Retinal pigment epithelial cell (primary cell): ENCODE results near the gene NXNL2.
A peak's percentile ranks its signal among the peaks of the same experiment; 100 is the strongest.

Source experiments
- DNase-seq: peaks from one replicate; pipeline ENCODE4 v3.0.0-alpha.2; 2010; ENCODE audit warnings: low read depth
- H3K4me3 ChIP-seq: 2 replicates; pipeline ENCODE4 v1.5.1; 2011; ENCODE audit warnings: mild to moderate bottlenecking, low read length, control low read depth, moderate library complexity
- TF ChIP-seq, protein P1 (sequence below): conservative IDR thresholded peaks from 2 replicates; pipeline ENCODE4 v1.5.1; 2011; ENCODE audit warnings: low read depth, low read length, control low read depth, inconsistent platforms

Gene NXNL2

DNA sequence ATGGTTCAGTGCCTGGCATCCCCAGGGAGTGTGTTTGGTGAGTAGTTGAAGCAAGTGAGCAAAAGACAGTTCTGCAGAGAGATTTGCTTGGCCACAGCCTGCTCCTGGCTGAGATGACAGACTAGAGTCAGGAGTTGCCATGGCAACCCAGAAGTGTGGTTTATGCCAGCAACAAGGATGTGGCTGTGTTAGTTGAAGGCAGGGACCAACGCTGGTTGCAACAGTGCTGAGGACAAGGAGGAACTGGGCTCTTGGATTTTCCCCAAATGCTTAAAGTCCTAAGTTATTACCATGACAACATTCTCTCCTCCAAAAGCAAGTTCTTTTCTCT lies 2.7 kb downstream of the NXNL2 start:
- TF ChIP-seq, protein P1, sequence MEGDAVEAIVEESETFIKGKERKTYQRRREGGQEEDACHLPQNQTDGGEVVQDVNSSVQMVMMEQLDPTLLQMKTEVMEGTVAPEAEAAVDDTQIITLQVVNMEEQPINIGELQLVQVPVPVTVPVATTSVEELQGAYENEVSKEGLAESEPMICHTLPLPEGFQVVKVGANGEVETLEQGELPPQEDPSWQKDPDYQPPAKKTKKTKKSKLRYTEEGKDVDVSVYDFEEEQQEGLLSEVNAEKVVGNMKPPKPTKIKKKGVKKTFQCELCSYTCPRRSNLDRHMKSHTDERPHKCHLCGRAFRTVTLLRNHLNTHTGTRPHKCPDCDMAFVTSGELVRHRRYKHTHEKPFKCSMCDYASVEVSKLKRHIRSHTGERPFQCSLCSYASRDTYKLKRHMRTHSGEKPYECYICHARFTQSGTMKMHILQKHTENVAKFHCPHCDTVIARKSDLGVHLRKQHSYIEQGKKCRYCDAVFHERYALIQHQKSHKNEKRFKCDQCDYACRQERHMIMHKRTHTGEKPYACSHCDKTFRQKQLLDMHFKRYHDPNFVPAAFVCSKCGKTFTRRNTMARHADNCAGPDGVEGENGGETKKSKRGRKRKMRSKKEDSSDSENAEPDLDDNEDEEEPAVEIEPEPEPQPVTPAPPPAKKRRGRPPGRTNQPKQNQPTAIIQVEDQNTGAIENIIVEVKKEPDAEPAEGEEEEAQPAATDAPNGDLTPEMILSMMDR, result no peak
- DNase-seq, result peak; percentile 60
- no peak overlapping the region for H3K4me3 ChIP-seq

DNA sequence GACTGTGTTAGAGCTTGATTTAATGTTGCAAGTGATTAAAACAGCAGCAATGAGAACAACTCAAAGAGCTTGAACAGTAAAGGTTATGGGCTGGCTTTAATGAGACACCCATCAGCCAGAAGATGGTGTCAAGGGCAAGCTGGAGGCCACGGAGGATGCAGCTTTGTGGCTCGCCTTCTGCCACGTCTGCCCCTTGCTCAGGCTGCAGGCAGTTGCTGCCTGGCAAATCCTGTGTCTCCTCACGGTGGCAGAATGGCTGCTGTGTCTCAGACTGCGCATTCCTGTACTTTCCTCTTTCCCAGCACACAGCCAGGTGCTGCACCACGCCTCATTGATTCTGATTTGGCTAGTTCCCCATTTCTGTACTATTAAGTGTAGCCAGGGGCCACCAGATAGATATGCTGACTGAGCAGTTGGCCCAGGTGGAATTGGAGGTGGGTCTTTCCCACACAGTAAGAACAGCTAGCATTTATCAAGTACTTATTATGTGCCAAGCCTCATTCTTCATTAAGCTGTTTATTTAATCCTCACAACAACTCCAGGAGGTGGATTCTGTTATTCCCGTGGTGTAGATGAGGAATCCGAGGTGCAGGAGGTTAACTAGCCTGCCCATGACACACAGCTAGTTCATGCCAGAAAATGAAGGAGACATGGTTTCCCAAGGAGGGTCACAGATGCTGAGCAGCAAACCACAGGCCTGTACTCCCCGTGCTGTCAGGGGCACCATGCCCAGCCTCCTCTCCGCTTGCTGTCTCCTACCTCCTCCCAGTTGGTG lies 3.5 kb downstream of the NXNL2 start:
- H3K4me3 ChIP-seq, result no peak overlapping the region
- DNase-seq, result no peak
- TF ChIP-seq, protein P1, result no peak

DNA sequence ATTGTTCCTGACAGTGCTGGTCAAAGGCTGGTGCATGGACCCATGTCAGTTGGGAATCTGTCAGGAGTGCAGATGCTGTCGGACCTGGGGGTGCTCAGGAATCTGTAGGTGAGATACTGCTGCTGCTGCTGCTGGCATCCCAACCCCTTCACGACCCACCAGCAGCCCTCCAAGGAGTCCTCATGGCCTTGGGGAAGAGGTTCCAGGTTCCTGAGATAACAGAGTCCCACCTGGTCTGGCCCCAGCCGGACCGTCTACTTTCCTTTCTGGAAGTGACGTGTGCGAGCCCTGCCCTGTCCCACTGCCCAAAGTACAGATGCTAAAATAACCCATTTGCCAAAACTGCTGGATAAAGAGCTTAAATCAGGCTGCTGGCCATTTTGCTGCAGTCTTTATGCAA lies 4.3 kb downstream of the NXNL2 start:
- H3K4me3 ChIP-seq, result no peak overlapping the region
- TF ChIP-seq, protein P1, result no peak
- DNase-seq, result no peak

DNA sequence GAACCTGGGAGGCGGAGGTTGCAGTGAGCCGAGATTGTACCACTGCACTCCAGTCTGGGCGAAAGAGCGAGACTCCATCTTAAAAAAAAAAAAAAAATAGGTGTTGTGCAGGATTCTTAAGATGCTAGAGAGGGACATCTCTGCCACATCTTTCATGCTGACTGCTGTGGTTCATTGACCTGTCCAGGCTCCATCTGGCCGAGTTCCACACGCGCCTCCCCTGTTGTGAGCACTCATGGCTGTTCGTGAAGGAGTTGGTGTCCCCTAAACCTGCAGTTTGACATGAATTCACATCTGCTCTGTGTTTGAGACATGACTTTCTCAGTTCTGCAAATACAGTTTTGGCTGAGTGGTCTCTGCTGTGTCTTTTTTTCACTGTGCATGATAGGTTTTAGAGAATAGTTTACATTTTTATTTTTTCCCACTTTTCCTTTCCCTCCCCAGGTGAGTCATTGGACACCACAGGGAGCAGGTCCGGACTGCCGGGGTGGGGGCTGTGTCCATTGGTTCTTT lies 5.3 kb downstream of the NXNL2 start:
- no peak for DNase-seq
- TF ChIP-seq, protein P1, result no peak
- H3K4me3 ChIP-seq, result no peak overlapping the region

DNA sequence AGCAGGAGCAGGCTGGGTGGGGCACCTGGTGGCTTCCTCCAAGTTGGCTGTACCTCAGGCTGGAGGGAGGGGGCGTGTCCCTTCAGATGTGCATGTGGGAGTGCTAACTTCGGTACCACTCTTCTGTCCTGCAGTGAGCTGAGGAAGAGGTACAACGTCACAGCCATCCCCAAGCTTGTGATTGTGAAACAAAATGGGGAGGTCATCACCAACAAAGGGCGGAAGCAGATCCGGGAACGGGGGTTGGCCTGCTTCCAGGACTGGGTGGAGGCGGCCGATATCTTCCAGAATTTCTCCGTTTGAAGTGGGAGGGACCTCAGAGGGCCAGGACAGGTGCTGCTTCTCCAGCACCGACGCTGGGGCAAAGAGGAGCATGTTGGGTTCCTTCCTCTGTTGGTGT lies 9.3 kb downstream of the NXNL2 start:
- no peak overlapping the region for H3K4me3 ChIP-seq
- TF ChIP-seq, protein P1, result no peak
- no peak for DNase-seq

DNA sequence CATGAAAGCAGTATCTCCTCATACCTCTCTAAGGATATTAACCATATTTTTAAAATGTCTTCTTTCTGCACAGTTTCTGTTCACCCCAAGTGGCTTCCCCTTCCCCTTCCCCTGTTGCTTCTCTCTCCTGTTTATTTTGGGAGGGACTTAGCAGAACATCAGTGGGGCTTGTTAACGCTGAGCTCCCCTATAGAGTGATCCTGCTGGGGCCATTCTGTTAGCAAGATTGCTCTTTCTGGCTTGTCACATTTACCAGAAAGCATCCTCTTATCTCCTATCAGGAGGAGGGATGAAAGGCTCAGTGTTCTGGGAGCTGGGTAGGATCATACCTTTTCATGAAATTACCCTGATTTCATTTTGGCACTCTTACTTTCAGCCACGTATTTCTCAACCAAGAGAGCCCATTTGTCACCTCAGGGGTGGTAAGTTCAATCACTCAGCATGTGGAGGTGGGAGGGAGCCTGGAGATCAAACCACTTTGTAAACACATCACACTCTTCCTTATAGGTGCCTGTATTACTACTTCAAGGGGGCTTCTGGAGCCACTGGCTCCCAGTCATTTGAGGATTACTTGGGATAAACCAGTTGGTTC lies 16.7 kb downstream of the NXNL2 start:
- TF ChIP-seq, protein P1, result no peak
- no peak overlapping the region for H3K4me3 ChIP-seq
- no peak for DNase-seq

DNA sequence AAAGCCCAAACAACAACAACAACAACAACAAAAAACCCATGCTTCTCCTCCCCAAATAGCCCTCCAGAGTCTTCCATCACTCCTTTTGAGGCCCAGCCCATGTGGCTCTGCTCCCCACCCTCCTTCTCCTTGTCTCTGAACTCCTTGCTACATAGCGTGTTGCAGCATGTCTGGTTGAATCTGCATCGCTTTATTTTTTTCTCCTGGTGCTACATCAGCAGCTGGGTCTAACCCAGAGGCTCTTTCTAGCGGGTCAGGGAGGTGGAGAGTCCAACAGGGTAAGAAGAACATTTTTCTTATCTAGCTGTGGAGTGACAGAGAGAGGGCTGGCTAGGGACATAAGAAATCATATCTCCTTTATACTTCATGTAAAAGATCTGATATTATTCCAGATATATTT lies 18.4 kb downstream of the NXNL2 start:
- TF ChIP-seq, protein P1, result no peak
- DNase-seq, result no peak
- H3K4me3 ChIP-seq, result no peak overlapping the region
